ENCODE measurements around the gene HSD11B1. TPM values are rescaled to one million over a fixed set of nuclear protein-coding genes. Genes with fewer than 3 reads are reported as not detected.

The HSD11B1 gene
- total and polyA plus RNA-seq, 2 donors (not counting 3 experiments of a cell fraction or from before 2014, with no cell fraction given) = not detected

DNA sequence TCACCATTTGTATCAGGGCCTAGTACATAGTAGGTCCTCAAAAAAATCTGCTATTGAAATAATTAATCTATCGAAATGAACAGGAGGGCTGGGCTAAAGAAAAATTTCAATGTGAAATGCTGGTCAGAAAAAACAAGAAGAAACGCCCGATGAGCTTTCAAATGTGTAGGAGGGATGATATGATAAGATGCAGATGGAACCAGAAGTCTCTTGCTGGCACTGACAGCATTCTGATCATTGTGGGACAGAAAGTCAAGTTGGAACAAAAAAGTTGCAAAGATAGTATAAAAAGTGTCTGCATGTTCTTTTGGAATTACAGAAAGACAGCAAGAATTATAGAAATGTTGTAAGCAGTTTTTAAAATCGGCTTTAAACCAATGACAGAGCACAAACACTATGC is 18.3 kb upstream of the HSD11B1 start:
- H3K9me3 ChIP-seq (replicated peaks; ENCODE audit: control insufficient read depth, insufficient read depth, low read length) = no peaks in the 10 kb centered on the region
- H3K79me2 ChIP-seq (ENCODE audit: control insufficient read depth, insufficient read depth, low read length) = no peaks in the 10 kb centered on the region
- H2AFZ ChIP-seq (ENCODE audit: low read depth, low read length) = no peak overlapping the region
- H4K20me1 ChIP-seq (replicated peaks; ENCODE audit: control insufficient read depth, extremely low read depth, insufficient read depth, low read length) = no peaks in the 10 kb centered on the region
- intact Hi-C loops (cut with micrococcal nuclease) (no loop called here), dilution Hi-C loops (cut with MboI; ENCODE audit: extremely low pct_ligation_motif_present, low sequenced_read_pairs) (loop anchor here (25.0 kb wide), 1 partner anchor 99 kb away; the partner anchor contains the start of gene CAMK1G)
- no peak overlapping the region for H3K4me2 ChIP-seq (ENCODE audit: insufficient read depth, low read length)
- no peak overlapping the region for H3K27ac ChIP-seq (ENCODE audit: insufficient read depth, low read depth, low read length)
- TF ChIP-seq GATA2 (IDR thresholded peaks at IDR 0.05; ENCODE audit: insufficient read depth, insufficient read length, low read depth, low read length) (no peak), FOS (IDR thresholded peaks at IDR 0.05; ENCODE audit: borderline replicate concordance, insufficient read depth, low read length) (no peak), JUN (IDR thresholded peaks at IDR 0.05; ENCODE audit: borderline replicate concordance, insufficient read depth, insufficient read length, low read depth) (no peak), MYC (IDR thresholded peaks at IDR 0.05; ENCODE audit: low read depth, low read length) (no peak), POLR2A (IDR thresholded peaks at IDR 0.05; ENCODE audit: low read depth, low read length) (no peak), EZH2 (IDR thresholded peaks at IDR 0.05; ENCODE audit: borderline replicate concordance, low read depth, low read length, severe bottlenecking) (no peak), POLR2AphosphoS5 (IDR thresholded peaks at IDR 0.05; ENCODE audit: insufficient read depth, low read depth, low read length) (no peak)
- TF ChIP-seq, protein P1, sequence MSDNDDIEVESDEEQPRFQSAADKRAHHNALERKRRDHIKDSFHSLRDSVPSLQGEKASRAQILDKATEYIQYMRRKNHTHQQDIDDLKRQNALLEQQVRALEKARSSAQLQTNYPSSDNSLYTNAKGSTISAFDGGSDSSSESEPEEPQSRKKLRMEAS (IDR thresholded peaks at IDR 0.05; ENCODE audit: insufficient read depth, insufficient read length) = no peak
- TF ChIP-seq, protein P2, sequence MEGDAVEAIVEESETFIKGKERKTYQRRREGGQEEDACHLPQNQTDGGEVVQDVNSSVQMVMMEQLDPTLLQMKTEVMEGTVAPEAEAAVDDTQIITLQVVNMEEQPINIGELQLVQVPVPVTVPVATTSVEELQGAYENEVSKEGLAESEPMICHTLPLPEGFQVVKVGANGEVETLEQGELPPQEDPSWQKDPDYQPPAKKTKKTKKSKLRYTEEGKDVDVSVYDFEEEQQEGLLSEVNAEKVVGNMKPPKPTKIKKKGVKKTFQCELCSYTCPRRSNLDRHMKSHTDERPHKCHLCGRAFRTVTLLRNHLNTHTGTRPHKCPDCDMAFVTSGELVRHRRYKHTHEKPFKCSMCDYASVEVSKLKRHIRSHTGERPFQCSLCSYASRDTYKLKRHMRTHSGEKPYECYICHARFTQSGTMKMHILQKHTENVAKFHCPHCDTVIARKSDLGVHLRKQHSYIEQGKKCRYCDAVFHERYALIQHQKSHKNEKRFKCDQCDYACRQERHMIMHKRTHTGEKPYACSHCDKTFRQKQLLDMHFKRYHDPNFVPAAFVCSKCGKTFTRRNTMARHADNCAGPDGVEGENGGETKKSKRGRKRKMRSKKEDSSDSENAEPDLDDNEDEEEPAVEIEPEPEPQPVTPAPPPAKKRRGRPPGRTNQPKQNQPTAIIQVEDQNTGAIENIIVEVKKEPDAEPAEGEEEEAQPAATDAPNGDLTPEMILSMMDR (IDR thresholded peaks at IDR 0.05; ENCODE audit: extremely low read depth in 1 of 2, insufficient read depth in 1 of 2, low read depth in 1 of 2, low read length in 2 of 2) = no peak
- ChIA-PET CTCF (interaction anchor here (0.7 to 1.1 kb wide), 3 partner anchors 33 to 59 kb away, joined by 3 to 4 read pairs (median 3); no protein-coding TSS in a partner anchor), POLR2A (no interaction called here)
- H3K27me3 ChIP-seq (ENCODE audit: control insufficient read depth in 2 of 2, insufficient read depth in 2 of 2, low read length in 2 of 2) = peaks cover 11 to 18% of the 10 kb centered on the region in 2 experiments
- DNase-seq (ENCODE audit: low read depth, low spot score) = no peak
- no peak overlapping the region for H3K4me3 ChIP-seq (replicated peaks in 1 of 3; ENCODE audit: insufficient read depth in 1 of 3, low read depth in 1 of 3, low read length in 3 of 3)
- FAIRE-seq = no peak
- H3K9ac ChIP-seq (replicated peaks; ENCODE audit: extremely low read depth, insufficient read depth, low read length) = no peak overlapping the region
- no peaks in the 10 kb centered on the region for H3K36me3 ChIP-seq (ENCODE audit: control insufficient read depth in 2 of 2, extremely low read depth in 1 of 2, insufficient read depth in 2 of 2, low read length in 2 of 2)
- no TSS peak for BruUV-seq (replicated peaks)
- no peaks in the 10 kb centered on the region for H3K4me1 ChIP-seq (ENCODE audit: control insufficient read depth, extremely low read depth, insufficient read depth, low read length)
- H3K9me1 ChIP-seq (replicated peaks; ENCODE audit: control insufficient read depth, extremely low read depth, insufficient read depth, low read length) = no peaks in the 10 kb centered on the region

All from endothelial cell of umbilical vein (primary cell).